H9 (cell line): ENCODE results near the gene MBP. TPM values are rescaled to one million over a fixed set of nuclear protein-coding genes. Genes with fewer than 3 reads are reported as not detected.

Source experiments
- DNase-seq: peaks from one replicate; pipeline ENCODE4 v3.0.0-alpha.2; 2017
- H2AFZ ChIP-seq: one replicate; pipeline ENCODE4 v1.6.1; 2013; ENCODE audit warnings: mild to moderate bottlenecking, low read length, control low read depth, moderate library complexity
- H2AK5ac ChIP-seq: 2 replicates; pipeline ENCODE4 v1.6.1; 2013; ENCODE audit warnings: low read length, control low read depth, mixed read lengths; ENCODE audit not compliant: insufficient read length
- H2BK120ac ChIP-seq: one replicate; pipeline ENCODE4 v1.6.1; 2013; ENCODE audit warnings: low read depth, mild to moderate bottlenecking, low read length, control low read depth, inconsistent platforms; ENCODE audit not compliant: poor library complexity, severe bottlenecking
- H2BK12ac ChIP-seq: 2 replicates; pipeline ENCODE4 v1.6.1; 2013; ENCODE audit warnings: low read length, control low read depth, mixed read lengths, low read depth; ENCODE audit not compliant: insufficient read length
- H2BK15ac ChIP-seq: 2 replicates; pipeline ENCODE4 v1.6.1; 2013; ENCODE audit warnings: low read depth, low read length, control low read depth
- H2BK20ac ChIP-seq: one replicate; pipeline ENCODE4 v1.6.1; 2013; ENCODE audit warnings: low read depth, mild to moderate bottlenecking, low read length, control low read depth, inconsistent platforms; ENCODE audit not compliant: poor library complexity, severe bottlenecking
- H2BK5ac ChIP-seq: 2 replicates; pipeline ENCODE4 v1.6.1; 2013; ENCODE audit warnings: low read length, control low read depth, mixed read lengths; ENCODE audit not compliant: insufficient read length
- H3K14ac ChIP-seq: 2 replicates; pipeline ENCODE4 v1.6.1; 2013; ENCODE audit warnings: low read length, control low read depth; ENCODE audit not compliant: insufficient read depth
- H3K18ac ChIP-seq: 2 replicates; pipeline ENCODE4 v1.6.1; 2013; ENCODE audit warnings: low read depth, mild to moderate bottlenecking, mixed read lengths, low read length, control low read depth; ENCODE audit not compliant: insufficient read length
- H3K23ac ChIP-seq: 2 replicates; pipeline ENCODE4 v1.6.1; 2013; ENCODE audit warnings: low read length, control low read depth, mixed read lengths, low read depth; ENCODE audit not compliant: insufficient read length
- H3K23me2 ChIP-seq: 2 replicates; pipeline ENCODE4 v1.6.1; 2013; ENCODE audit warnings: low read depth, mild to moderate bottlenecking, mixed read lengths, low read length, control low read depth; ENCODE audit not compliant: insufficient read length, poor library complexity, severe bottlenecking
- H3K27ac ChIP-seq: 2 replicates; pipeline ENCODE4 v1.5.1; 2013; ENCODE audit warnings: low read length, control low read depth, mixed read lengths, low read depth; ENCODE audit not compliant: insufficient read length
- H3K27me3 ChIP-seq: 2 replicates; pipeline ENCODE4 v1.6.1; 2013; ENCODE audit warnings: low read length, control low read depth, inconsistent platforms; ENCODE audit not compliant: insufficient read depth
- H3K4ac ChIP-seq: 2 replicates; pipeline ENCODE4 v1.6.1; 2013; ENCODE audit warnings: low read depth, mild to moderate bottlenecking, control low read depth, inconsistent platforms, low read length, moderate library complexity
- H3K4me1 ChIP-seq: 2 replicates; pipeline ENCODE4 v1.6.1; 2013; ENCODE audit warnings: low read length, control low read depth, inconsistent platforms; ENCODE audit not compliant: insufficient read depth
- H3K4me2 ChIP-seq: 2 replicates; pipeline ENCODE4 v1.6.1; 2013; ENCODE audit warnings: low read length, control low read depth, mixed read lengths; ENCODE audit not compliant: insufficient read length, insufficient read depth
- H3K56ac ChIP-seq: 2 replicates; pipeline ENCODE4 v1.6.1; 2013; ENCODE audit warnings: low read depth, mild to moderate bottlenecking, mixed read lengths, low read length, control low read depth; ENCODE audit not compliant: insufficient read length
- H3K79me1 ChIP-seq: 2 replicates; pipeline ENCODE4 v1.6.1; 2013; ENCODE audit warnings: low read depth, mild to moderate bottlenecking, moderate library complexity, low read length, control low read depth, inconsistent platforms; ENCODE audit not compliant: insufficient read depth, poor library complexity, severe bottlenecking
- H3K79me2 ChIP-seq: 2 replicates; pipeline ENCODE4 v1.6.1; 2013; ENCODE audit warnings: low read length, control low read depth, inconsistent platforms; ENCODE audit not compliant: insufficient read depth
- H3K9ac ChIP-seq: 2 replicates; pipeline ENCODE4 v1.6.1; 2013; ENCODE audit warnings: low read length, control low read depth, mixed read lengths; ENCODE audit not compliant: insufficient read length; ENCODE audit errors: extremely low read depth
- H3K9me3 ChIP-seq: one replicate; pipeline ENCODE4 v1.6.1; 2013; ENCODE audit warnings: low read depth, low read length, inconsistent platforms; ENCODE audit not compliant: control insufficient read depth
- H3T11ph ChIP-seq: one replicate; pipeline ENCODE4 v1.6.1; 2013; ENCODE audit warnings: mild to moderate bottlenecking, low read length, control low read depth, inconsistent platforms
- H4K20me1 ChIP-seq: one replicate; pipeline ENCODE4 v1.6.1; 2013; ENCODE audit not compliant: control insufficient read depth, insufficient read length, insufficient read depth
- H4K5ac ChIP-seq: 2 replicates; pipeline ENCODE4 v1.6.1; 2013; ENCODE audit warnings: low read depth, mild to moderate bottlenecking, mixed read lengths, low read length, control low read depth; ENCODE audit not compliant: insufficient read length
- H4K8ac ChIP-seq: replicated peaks from 2 replicates; pipeline ENCODE4 v1.6.1; 2013; ENCODE audit warnings: low read length, control low read depth, mixed read lengths, low read depth; ENCODE audit not compliant: insufficient read length
- H4K91ac ChIP-seq: 2 replicates; pipeline ENCODE4 v1.6.1; 2013; ENCODE audit warnings: low read depth, mild to moderate bottlenecking, moderate library complexity, mixed read lengths, low read length, control low read depth; ENCODE audit not compliant: insufficient read length
- H3K27ac Mint-ChIP-seq, 3 experiments: 2 replicates in 2 of 3; 3 replicates in 1 of 3; pipeline ENCODE4 v1.8.0; 2020 to 2021; ENCODE audit warnings: mixed read lengths in 3 of 3, mild to moderate bottlenecking in 1 of 3, moderate library complexity in 1 of 3
- H3K27me3 Mint-ChIP-seq: 2 replicates; pipeline ENCODE4 v1.8.0; 2021; ENCODE audit warnings: low read depth, mild to moderate bottlenecking, moderate library complexity, mixed read lengths
- H3K36me3 Mint-ChIP-seq, 3 experiments: 2 replicates in 2 of 3; 3 replicates in 1 of 3; pipeline ENCODE4 v1.8.0; 2020 to 2021; ENCODE audit warnings: low read depth in 3 of 3, mixed read lengths in 3 of 3; ENCODE audit not compliant: insufficient read depth in 1 of 3
- H3K4me1 Mint-ChIP-seq, 2 experiments: 2 replicates each; pipeline ENCODE4 v1.8.0; 2020; ENCODE audit warnings: mixed read lengths in 2 of 2
- H3K4me3 Mint-ChIP-seq, 2 experiments: 2 replicates in 1 of 2; 3 replicates in 1 of 2; pipeline ENCODE4 v1.8.0; 2020 to 2021; ENCODE audit warnings: mild to moderate bottlenecking in 2 of 2, mixed read lengths in 2 of 2, moderate library complexity in 1 of 2
- H3K9me3 Mint-ChIP-seq, 2 experiments: 2 replicates in 1 of 2; 3 replicates in 1 of 2; pipeline ENCODE4 v1.8.0; 2020; ENCODE audit warnings: mild to moderate bottlenecking in 2 of 2, mixed read lengths in 2 of 2, moderate library complexity in 1 of 2
- WGBS: extraction: QIAGEN DNeasy Blood & Tissue Kit; methylation state at CpG from one replicate; pipeline ENCODE4 v1.1.7; 2013; ENCODE audit warnings: missing lambda C conversion rate, low lambda C conversion rate, mixed read lengths; ENCODE audit not compliant: insufficient read length; ENCODE audit errors: extremely low coverage; 5-methylcytosine and 5-hydroxymethylcytosine counted together
- total RNA-seq: library from RNA; stranded (reverse); gene quantifications from 2 replicates; pipeline ENCODE4 v1.2.1, GENCODE V29; 2021
- TF ChIP-seq, protein P1 (sequence below): fragments of 200-600 bp; sonication (generic); conservative IDR thresholded peaks from 3 replicates; pipeline ENCODE4 v1.8.0; 2021; ENCODE audit warnings: antibody characterized with exemption, mild to moderate bottlenecking

The MBP gene
- total RNA-seq, 1 experiment from 2014 or later: 8.6 TPM

DNA sequence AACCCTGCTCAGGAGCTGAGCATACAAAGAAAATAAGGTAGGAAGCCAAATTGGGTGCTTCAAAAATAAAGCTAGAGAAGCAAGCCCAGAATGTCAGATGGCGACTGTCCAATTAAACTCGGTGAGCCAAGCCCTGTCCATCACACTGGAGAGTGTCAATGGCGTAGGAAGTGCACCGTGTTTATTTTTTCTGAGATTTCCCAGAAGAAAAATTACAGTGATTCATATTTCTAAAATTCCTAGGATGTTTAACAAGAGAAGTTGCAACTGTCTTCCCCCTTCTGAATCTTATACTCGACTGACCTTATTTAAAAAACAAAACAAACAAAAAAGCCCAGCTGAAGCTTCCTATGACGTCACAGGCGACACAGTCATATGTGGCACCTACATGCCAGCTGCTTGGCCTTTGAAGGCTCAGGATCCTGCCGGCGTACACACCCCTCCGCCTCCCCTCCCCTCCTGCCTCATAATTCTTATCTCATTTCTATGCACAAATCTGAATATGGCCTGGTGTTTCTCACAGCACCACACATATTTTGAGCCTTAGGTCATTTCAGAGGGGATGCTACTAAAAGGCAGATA, 60.8 kb downstream of the MBP start:
- no peak overlapping the region for H3T11ph ChIP-seq
- H2AK5ac ChIP-seq: no peak overlapping the region
- H2BK120ac ChIP-seq: no peak overlapping the region
- H3K36me3 Mint-ChIP-seq: no peaks in the 10 kb centered on the region; a peak in 1 of 7 replicates
- H3K18ac ChIP-seq: no peak overlapping the region
- H3K79me1 ChIP-seq: no peaks in the 10 kb centered on the region
- H3K4me3 Mint-ChIP-seq: no peak overlapping the region
- H3K14ac ChIP-seq: no peak overlapping the region
- peaks cover 18 to 25% of the 10 kb centered on the region in 2 experiments for H3K4me1 Mint-ChIP-seq
- H3K27ac ChIP-seq: no peak overlapping the region
- H3K27me3 Mint-ChIP-seq: no peaks in the 10 kb centered on the region
- H3K9me3 ChIP-seq: no peaks in the 10 kb centered on the region
- H3K4ac ChIP-seq: no peak overlapping the region
- H2BK5ac ChIP-seq: no peak overlapping the region
- H2BK15ac ChIP-seq: no peak overlapping the region
- H3K27ac Mint-ChIP-seq: no peak overlapping the region
- no peak overlapping the region for H3K56ac ChIP-seq
- H4K8ac ChIP-seq: no peak overlapping the region
- no CpG with 5 or more reads among the region's 10 CpGs for whole genome bisulfite sequencing
- no peak for DNase-seq
- H3K23me2 ChIP-seq: no peaks in the 10 kb centered on the region
- no peaks in the 10 kb centered on the region for H3K27me3 ChIP-seq
- no peak overlapping the region for H2BK12ac ChIP-seq
- H4K20me1 ChIP-seq: no peaks in the 10 kb centered on the region
- H2AFZ ChIP-seq: no peak overlapping the region
- H4K91ac ChIP-seq: no peak overlapping the region
- H3K4me2 ChIP-seq: no peak overlapping the region
- H3K9ac ChIP-seq: no peak overlapping the region
- no peak overlapping the region for H3K23ac ChIP-seq
- no peaks in the 10 kb centered on the region for H3K79me2 ChIP-seq
- TF ChIP-seq, protein P1, sequence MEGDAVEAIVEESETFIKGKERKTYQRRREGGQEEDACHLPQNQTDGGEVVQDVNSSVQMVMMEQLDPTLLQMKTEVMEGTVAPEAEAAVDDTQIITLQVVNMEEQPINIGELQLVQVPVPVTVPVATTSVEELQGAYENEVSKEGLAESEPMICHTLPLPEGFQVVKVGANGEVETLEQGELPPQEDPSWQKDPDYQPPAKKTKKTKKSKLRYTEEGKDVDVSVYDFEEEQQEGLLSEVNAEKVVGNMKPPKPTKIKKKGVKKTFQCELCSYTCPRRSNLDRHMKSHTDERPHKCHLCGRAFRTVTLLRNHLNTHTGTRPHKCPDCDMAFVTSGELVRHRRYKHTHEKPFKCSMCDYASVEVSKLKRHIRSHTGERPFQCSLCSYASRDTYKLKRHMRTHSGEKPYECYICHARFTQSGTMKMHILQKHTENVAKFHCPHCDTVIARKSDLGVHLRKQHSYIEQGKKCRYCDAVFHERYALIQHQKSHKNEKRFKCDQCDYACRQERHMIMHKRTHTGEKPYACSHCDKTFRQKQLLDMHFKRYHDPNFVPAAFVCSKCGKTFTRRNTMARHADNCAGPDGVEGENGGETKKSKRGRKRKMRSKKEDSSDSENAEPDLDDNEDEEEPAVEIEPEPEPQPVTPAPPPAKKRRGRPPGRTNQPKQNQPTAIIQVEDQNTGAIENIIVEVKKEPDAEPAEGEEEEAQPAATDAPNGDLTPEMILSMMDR: no peak
- no peaks in the 10 kb centered on the region for H3K9me3 Mint-ChIP-seq
- H4K5ac ChIP-seq: no peak overlapping the region
- no peak overlapping the region for H2BK20ac ChIP-seq
- no peaks in the 10 kb centered on the region; the same call in 1 of the 2 replicates for H3K4me1 ChIP-seq
